Activated naive CD8-positive, alpha-beta T cell treated with anti-CD3 and anti-CD28 coated beads, Interleukin-2, amount 50 U/mL, for 24 hours (primary cell): ENCODE data around the gene DYDC2.

Source experiments
- ATAC-seq: fragments of 150-1000 bp; cut with Tn5 transposase; one replicate; pipeline ENCODE4 v1.10.0; 2021
- DNase-seq: peaks from one replicate; pipeline ENCODE4 v3.0.0; 2021
- H3K27ac Mint-ChIP-seq: one replicate; pipeline ENCODE4 v1.8.0; 2021; ENCODE audit warnings: mild to moderate bottlenecking, mixed read lengths
- H3K27me3 Mint-ChIP-seq: one replicate; pipeline ENCODE4 v1.8.0; 2021; ENCODE audit warnings: mixed read lengths
- H3K36me3 Mint-ChIP-seq: one replicate; pipeline ENCODE4 v1.8.0; 2021; ENCODE audit warnings: low read depth, mixed read lengths
- H3K4me1 Mint-ChIP-seq: one replicate; pipeline ENCODE4 v1.8.0; 2021; ENCODE audit warnings: mixed read lengths
- H3K4me3 Mint-ChIP-seq: one replicate; pipeline ENCODE4 v1.8.0; 2021; ENCODE audit warnings: mild to moderate bottlenecking, moderate library complexity, mixed read lengths
- H3K9me3 Mint-ChIP-seq: one replicate; pipeline ENCODE4 v1.8.0; 2021; ENCODE audit warnings: mixed read lengths

Gene DYDC2

GRCh38 chr10:80356563-80356988 is at the start of gene DYDC2, which contains the start of gene DYDC1:
DYDC2 (plus strand) TSS chr10:80356781; CDS start chr10:80362444, 5,663 bp downstream.
DYDC1 (minus strand) TSS chr10:80356755; CDS start chr10:80352601, 4,154 bp downstream.
- Mint-ChIP-seq H3K27ac (no peak within 1 kb of the TSS), H3K9me3 (no peaks in the 10 kb centered on the region), H3K36me3 (no peaks in the 10 kb centered on the region), H3K27me3 (peaks cover 42% of the 10 kb centered on the region), H3K4me3 (peak within 1 kb of the TSS; percentile 65), H3K4me1 (peaks cover 8% of the 10 kb centered on the region)
- DNase-seq = peak; percentile 67
- peak; percentile 89 for ATAC-seq

GRCh38 chr10:80313523-80313922 is 43.1 kb upstream of the DYDC2 start:
- no peak overlapping the region for H3K4me3 Mint-ChIP-seq
- no peaks in the 10 kb centered on the region for H3K36me3 Mint-ChIP-seq
- no peaks in the 10 kb centered on the region for H3K9me3 Mint-ChIP-seq
- ATAC-seq = no peak
- H3K4me1 Mint-ChIP-seq = no peaks in the 10 kb centered on the region
- no peak for DNase-seq
- no peaks in the 10 kb centered on the region for H3K27me3 Mint-ChIP-seq
- no peak overlapping the region for H3K27ac Mint-ChIP-seq

DNA sequence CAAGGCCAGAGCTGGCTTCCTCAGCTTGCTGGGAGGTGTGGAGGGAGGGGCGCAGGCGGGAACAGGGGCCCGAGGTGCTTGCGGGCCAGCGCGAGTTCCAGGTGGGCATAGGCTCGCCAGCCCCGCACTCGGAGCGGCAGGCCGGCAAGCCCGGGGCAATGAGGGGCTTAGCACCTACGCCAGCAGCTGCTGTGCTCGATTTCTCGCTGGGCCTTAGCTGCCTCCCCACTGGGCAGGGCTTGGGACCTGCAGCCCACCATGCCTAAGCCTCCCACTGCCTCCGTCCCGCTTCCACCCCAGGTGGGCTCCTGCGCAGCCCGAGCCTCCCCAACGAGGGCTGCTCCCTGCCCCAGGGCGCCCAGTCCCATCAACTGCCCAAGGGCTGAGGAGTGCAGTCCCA is 41.2 kb upstream of the DYDC2 start:
- no peak overlapping the region for H3K4me3 Mint-ChIP-seq
- no peaks in the 10 kb centered on the region for H3K9me3 Mint-ChIP-seq
- DNase-seq (no peak), ATAC-seq (no peak)
- no peak overlapping the region for H3K27ac Mint-ChIP-seq
- H3K4me1 Mint-ChIP-seq = no peaks in the 10 kb centered on the region
- H3K27me3 Mint-ChIP-seq = no peaks in the 10 kb centered on the region
- H3K36me3 Mint-ChIP-seq = no peaks in the 10 kb centered on the region

DNA sequence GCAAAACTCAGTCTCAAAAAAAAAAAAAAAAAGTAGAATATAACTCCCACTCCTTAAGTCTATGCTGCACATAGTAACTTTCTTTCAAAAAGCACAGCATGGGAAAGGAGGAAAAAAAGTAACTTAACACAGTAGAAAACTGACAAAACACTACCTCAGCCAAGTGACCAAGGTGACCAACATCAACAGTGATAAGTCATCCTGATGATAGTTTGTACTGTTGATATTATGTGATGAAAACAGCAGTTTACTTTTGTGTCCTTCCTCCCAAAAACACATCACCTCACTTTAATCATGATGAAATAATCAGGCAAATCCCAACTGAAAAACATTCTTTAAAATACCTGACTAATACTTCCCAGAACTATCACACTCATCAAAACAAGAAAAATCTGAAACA is 37.8 kb upstream of the DYDC2 start:
- Mint-ChIP-seq H3K36me3 (no peaks in the 10 kb centered on the region), H3K4me3 (no peak overlapping the region), H3K27ac (no peak overlapping the region), H3K27me3 (no peaks in the 10 kb centered on the region), H3K4me1 (no peaks in the 10 kb centered on the region), H3K9me3 (no peaks in the 10 kb centered on the region)
- no peak for ATAC-seq
- DNase-seq = no peak

DNA sequence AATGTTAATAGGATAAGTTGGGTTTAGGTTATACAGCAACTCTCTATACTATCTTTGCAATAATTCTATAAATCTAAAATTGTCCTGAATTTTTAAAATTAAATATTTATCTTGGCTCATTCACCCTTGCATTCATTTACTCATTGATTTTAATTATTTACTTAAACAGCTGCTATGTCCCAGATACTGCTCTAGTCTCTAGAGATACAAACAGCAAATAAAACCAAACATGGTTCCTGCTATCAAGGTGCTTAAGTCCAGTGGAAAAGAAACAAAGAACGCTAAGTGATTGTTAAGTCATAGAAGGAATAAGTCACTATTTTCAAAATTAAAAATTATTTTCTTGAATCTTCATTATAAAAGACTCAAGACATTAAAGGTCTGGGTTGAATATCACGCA is 37.3 kb upstream of the DYDC2 start:
- no peaks in the 10 kb centered on the region for H3K27me3 Mint-ChIP-seq
- H3K4me3 Mint-ChIP-seq = no peak overlapping the region
- DNase-seq (no peak), ATAC-seq (no peak)
- no peak overlapping the region for H3K27ac Mint-ChIP-seq
- H3K4me1 Mint-ChIP-seq = no peaks in the 10 kb centered on the region
- H3K9me3 Mint-ChIP-seq = no peaks in the 10 kb centered on the region
- no peaks in the 10 kb centered on the region for H3K36me3 Mint-ChIP-seq

- no peak for ATAC-seq
- Mint-ChIP-seq H3K27me3 (no peaks in the 10 kb centered on the region), H3K4me3 (no peak overlapping the region), H3K27ac (no peak overlapping the region), H3K36me3 (no peaks in the 10 kb centered on the region), H3K9me3 (no peaks in the 10 kb centered on the region), H3K4me1 (no peaks in the 10 kb centered on the region)
- no peak for DNase-seq
These were observed 36.8 kb upstream of the DYDC2 start for GRCh38 chr10:80319725-80320290.

DNA sequence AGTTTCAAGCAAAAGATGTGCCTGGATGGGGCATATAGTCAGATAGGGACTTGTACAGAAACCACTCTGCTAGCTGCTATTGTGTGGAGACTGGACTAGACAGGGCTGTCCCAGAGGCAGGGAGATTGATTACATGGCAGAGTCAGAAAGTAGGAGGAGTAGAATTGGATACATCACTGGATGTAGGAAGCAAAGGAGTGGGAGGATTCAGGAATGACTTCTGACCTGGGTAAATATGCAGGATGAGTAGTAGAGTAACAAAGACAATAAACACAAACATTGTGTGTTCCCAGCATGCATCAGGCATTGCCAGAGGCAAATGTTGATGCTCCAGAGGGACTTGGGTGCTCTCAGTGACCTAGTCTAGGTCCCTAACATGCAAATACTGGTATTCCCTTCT is 36.2 kb upstream of the DYDC2 start:
- Mint-ChIP-seq H3K4me1 (no peaks in the 10 kb centered on the region), H3K27me3 (no peaks in the 10 kb centered on the region)
- no peak for ATAC-seq

DNA sequence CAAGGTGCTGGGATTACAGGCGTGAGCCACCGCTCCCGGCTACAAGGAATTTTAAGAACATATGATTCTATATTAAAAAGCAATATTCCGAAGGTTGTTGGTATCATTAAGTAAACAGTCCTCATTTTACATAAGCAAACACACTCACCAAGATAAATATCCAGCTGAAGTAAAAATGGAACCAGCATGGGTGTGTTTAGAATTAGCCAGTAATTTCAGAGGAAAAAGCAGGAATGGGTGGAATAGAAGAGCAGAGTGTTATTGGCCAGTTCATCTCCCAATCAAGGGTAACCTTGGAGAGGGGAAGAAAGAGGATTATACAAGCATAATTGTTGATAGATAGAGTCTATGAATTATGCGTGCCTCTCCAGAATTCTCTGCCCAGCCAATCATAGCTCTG is 35.4 kb upstream of the DYDC2 start:
- no peaks in the 10 kb centered on the region for H3K4me1 Mint-ChIP-seq
- H3K27me3 Mint-ChIP-seq = no peaks in the 10 kb centered on the region
- H3K4me3 Mint-ChIP-seq = no peak overlapping the region
- no peak overlapping the region for H3K27ac Mint-ChIP-seq
- no peaks in the 10 kb centered on the region for H3K9me3 Mint-ChIP-seq
- no peak for DNase-seq
- no peaks in the 10 kb centered on the region for H3K36me3 Mint-ChIP-seq
- ATAC-seq = no peak

More for the DNA sequence above, 36.2 kb upstream of the DYDC2 start:
- Mint-ChIP-seq H3K9me3 (no peaks in the 10 kb centered on the region), H3K27ac (no peak overlapping the region), H3K4me3 (no peak overlapping the region), H3K36me3 (no peaks in the 10 kb centered on the region)
- no peak for DNase-seq

DNA sequence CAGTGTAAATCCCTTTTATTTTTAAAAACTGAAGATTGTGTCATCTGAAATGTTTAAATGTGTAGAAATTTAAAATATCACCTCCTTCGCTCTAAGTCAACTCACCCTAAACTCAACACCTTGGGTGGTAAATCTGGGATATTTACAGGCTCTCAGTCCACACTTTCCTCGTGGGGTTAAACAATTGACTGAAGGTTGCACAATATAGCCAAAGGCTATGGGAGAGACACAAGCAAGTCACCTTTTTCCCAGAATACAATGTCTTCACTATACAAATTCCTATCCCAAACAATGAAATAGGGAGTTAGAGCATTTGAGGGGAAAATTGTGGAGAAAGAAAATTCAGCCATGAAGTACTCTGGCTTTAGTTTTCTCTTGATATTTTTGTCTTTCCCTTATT is 34.4 kb upstream of the DYDC2 start:
- ATAC-seq (no peak), DNase-seq (no peak)
- no peaks in the 10 kb centered on the region for H3K9me3 Mint-ChIP-seq
- no peak overlapping the region for H3K4me3 Mint-ChIP-seq
- H3K27ac Mint-ChIP-seq = no peak overlapping the region
- no peaks in the 10 kb centered on the region for H3K36me3 Mint-ChIP-seq
- H3K4me1 Mint-ChIP-seq = no peaks in the 10 kb centered on the region
- H3K27me3 Mint-ChIP-seq = peaks cover 3% of the 10 kb centered on the region

DNA sequence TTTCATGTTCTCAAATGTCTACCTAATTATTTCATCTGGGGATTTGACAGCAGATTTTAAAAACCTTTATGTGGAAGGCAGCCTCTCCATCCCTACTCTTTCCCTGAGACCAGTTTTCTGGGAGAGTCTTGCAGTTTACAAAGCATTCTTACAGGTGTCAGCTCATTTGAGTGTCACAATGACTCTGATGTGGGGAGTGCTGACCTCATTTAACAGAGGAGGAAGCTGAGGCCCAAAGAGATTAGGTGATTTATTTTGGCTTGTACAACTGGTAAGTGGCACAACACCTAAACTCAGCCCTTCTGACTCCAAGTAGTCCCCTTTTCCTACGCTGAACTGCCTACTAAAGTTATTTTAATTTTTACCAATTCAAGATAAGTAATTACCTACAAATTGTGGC is 33.9 kb upstream of the DYDC2 start:
- DNase-seq (no peak), ATAC-seq (no peak)
- H3K27ac Mint-ChIP-seq = no peak overlapping the region
- H3K9me3 Mint-ChIP-seq = no peaks in the 10 kb centered on the region
- H3K36me3 Mint-ChIP-seq = no peaks in the 10 kb centered on the region
- H3K4me3 Mint-ChIP-seq = no peak overlapping the region
- H3K4me1 Mint-ChIP-seq = no peaks in the 10 kb centered on the region
- peaks cover 3% of the 10 kb centered on the region for H3K27me3 Mint-ChIP-seq

GRCh38 chr10:80323311-80323710 is 33.3 kb upstream of the DYDC2 start:
- Mint-ChIP-seq H3K4me1 (no peaks in the 10 kb centered on the region), H3K4me3 (no peak overlapping the region), H3K27ac (no peak overlapping the region), H3K36me3 (no peaks in the 10 kb centered on the region), H3K27me3 (peaks cover 3% of the 10 kb centered on the region), H3K9me3 (no peaks in the 10 kb centered on the region)
- ATAC-seq (no peak), DNase-seq (no peak)

- H3K4me3 Mint-ChIP-seq = no peak overlapping the region
- ATAC-seq (peak; percentile 57), DNase-seq (no peak)
- no peaks in the 10 kb centered on the region for H3K9me3 Mint-ChIP-seq
- H3K36me3 Mint-ChIP-seq = no peaks in the 10 kb centered on the region
- peaks cover 3% of the 10 kb centered on the region for H3K27me3 Mint-ChIP-seq
- no peak overlapping the region for H3K27ac Mint-ChIP-seq
- H3K4me1 Mint-ChIP-seq = no peaks in the 10 kb centered on the region
These were observed 32.5 kb upstream of the DYDC2 start for GRCh38 chr10:80324086-80324485.

- no peak overlapping the region for H3K27ac Mint-ChIP-seq
- no peak for ATAC-seq
These were observed 31.7 kb upstream of the DYDC2 start for GRCh38 chr10:80324891-80325364.

DNA sequence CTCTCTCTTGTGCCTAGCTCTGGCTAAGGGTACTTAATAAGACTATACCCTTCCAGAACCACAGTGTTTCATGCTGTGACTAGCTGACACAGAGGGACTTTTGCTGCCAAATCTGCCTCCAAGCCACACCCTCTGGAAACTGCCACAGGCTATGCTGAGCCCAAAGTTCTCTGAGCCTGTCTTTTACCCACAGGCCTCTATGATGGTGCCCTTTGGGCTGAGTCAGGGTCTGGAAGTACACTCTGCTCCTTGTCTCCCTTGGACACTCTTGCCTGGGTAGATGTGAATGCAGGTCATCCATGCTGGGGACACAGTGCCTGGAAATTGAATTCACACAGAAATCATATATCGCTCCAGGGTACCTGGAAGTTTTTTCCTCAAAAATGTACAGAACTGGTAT is 22.6 kb upstream of the DYDC2 start:
- no peak overlapping the region for H3K4me3 Mint-ChIP-seq
- no peaks in the 10 kb centered on the region for H3K4me1 Mint-ChIP-seq
- H3K27ac Mint-ChIP-seq = no peak overlapping the region
- peaks cover 4% of the 10 kb centered on the region for H3K27me3 Mint-ChIP-seq
- ATAC-seq (no peak), DNase-seq (no peak)
- H3K9me3 Mint-ChIP-seq = no peaks in the 10 kb centered on the region
- no peaks in the 10 kb centered on the region for H3K36me3 Mint-ChIP-seq

More at GRCh38 chr10:80324891-80325364, 31.7 kb upstream of the DYDC2 start:
- no peak for DNase-seq
- H3K36me3 Mint-ChIP-seq = no peaks in the 10 kb centered on the region
- no peaks in the 10 kb centered on the region for H3K9me3 Mint-ChIP-seq
- peaks cover 3% of the 10 kb centered on the region for H3K27me3 Mint-ChIP-seq
- no peak overlapping the region for H3K4me3 Mint-ChIP-seq
- H3K4me1 Mint-ChIP-seq = no peaks in the 10 kb centered on the region

GRCh38 chr10:80344276-80344675 is 12.3 kb upstream of the DYDC2 start:
- no peak overlapping the region for H3K4me3 Mint-ChIP-seq
- H3K4me1 Mint-ChIP-seq = no peaks in the 10 kb centered on the region
- DNase-seq (no peak), ATAC-seq (no peak)
- no peaks in the 10 kb centered on the region for H3K9me3 Mint-ChIP-seq
- no peaks in the 10 kb centered on the region for H3K27me3 Mint-ChIP-seq
- H3K36me3 Mint-ChIP-seq = no peaks in the 10 kb centered on the region
- no peak overlapping the region for H3K27ac Mint-ChIP-seq

DNA sequence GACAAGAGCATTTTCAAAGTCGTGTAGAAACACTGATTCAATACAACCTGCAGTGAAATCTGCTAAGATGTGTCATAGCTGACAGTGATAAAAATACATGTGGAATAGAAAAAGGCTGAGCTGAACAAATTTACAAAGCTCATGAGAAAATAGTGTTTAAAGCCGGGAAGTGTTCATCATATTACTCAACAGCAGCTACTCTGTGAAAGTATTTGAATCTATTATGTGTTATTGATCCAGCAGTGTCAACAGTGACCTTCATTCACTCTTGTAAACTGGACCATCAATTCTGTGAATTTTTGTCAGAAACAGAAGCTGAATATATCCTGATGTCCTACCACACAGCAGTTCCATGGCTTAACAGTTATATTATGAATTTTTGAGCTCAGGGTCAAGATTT is 11.7 kb upstream of the DYDC2 start:
- Mint-ChIP-seq H3K36me3 (no peaks in the 10 kb centered on the region), H3K4me1 (no peaks in the 10 kb centered on the region), H3K4me3 (no peak overlapping the region), H3K27me3 (no peaks in the 10 kb centered on the region), H3K27ac (no peak overlapping the region), H3K9me3 (no peaks in the 10 kb centered on the region)
- DNase-seq (no peak), ATAC-seq (no peak)
